Inferior parietal cortex (tissue), 1 donor: ENCODE results near the gene ALG1.

ENCODE experiments used
- DNase-seq: peaks from one replicate; pipeline ENCODE4 v3.0.0-alpha.2; 2016; ENCODE audit errors: extremely low spot score

Gene ALG1, protein sequence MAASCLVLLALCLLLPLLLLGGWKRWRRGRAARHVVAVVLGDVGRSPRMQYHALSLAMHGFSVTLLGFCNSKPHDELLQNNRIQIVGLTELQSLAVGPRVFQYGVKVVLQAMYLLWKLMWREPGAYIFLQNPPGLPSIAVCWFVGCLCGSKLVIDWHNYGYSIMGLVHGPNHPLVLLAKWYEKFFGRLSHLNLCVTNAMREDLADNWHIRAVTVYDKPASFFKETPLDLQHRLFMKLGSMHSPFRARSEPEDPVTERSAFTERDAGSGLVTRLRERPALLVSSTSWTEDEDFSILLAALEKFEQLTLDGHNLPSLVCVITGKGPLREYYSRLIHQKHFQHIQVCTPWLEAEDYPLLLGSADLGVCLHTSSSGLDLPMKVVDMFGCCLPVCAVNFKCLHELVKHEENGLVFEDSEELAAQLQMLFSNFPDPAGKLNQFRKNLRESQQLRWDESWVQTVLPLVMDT

DNA sequence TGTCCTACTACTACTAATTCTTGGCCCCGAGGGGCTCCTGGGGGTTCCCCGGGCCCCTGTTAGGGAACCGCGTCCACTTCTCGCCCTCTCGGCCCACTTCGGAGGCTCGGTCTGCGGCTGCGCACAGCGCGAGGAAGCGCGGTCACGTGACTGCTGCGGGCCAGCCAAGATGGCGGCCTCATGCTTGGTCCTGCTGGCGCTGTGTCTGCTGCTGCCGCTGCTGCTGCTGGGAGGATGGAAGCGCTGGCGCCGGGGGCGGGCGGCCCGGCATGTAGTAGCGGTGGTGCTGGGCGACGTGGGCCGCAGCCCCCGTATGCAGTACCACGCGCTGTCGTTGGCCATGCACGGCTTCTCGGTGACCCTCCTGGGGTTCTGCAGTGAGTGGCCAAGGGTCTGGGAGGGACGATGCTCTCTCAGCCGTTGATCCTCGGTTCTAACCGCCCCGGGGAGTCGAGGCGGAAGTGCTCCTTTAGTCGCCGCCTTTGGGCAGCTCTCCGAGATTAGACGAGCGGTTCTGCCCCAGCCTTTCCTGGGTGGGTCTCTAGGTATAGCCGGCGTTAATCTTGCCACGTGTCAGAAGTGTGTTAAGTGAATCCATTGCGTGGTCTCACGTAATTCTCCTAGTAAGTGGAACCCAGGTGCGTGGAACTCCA is at the start of gene ALG1:
ALG1 (plus strand) TSS at position 163 of the 653 bp plus-strand sequence; CDS start at position 170, 7 bp downstream.
- peak; percentile 92 for DNase-seq

DNA sequence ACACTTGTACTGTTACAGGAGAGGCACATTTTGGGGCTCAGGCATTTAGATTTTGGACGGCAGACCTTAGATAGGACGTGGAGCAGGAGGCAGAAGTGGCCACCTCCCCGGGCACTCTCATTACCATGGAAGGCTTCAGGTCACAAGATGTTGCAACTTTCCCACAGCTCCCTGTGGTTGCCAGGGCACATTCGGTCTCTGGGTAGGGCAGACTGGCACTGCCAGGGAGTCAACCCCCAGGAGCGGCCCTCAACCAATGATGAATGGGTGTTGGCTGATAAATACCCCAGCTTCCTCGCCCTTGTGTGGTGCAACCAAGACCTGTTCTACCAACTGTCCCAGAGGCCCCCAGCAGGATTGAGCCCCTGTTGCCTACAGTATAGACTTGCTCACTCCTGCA is 49.1 kb upstream of the ALG1 start:
- DNase-seq: no peak

DNA sequence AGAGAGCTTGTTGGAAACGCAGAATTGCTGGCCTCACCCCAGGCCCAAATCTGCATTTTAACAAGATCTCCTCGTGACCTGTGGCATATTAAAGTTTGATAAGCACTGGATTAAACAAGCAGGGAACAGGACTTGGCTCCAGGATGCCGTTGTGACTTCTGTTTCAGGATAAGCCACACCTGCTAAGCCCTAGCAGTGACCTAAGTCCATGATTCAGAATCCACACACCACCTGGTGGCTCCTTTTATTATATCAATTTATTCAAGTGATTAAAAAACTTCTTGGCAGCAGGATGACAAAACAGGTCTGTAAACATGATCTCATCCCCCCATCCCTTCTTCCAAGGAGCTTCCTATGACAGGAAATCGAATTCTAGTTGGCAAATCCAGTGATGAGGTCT is 47.0 kb upstream of the ALG1 start:
- no peak for DNase-seq

- DNase-seq: peak; percentile 73
These were observed 46.4 kb upstream of the ALG1 start for GRCh38 chr16:5025171-5025632.

DNA sequence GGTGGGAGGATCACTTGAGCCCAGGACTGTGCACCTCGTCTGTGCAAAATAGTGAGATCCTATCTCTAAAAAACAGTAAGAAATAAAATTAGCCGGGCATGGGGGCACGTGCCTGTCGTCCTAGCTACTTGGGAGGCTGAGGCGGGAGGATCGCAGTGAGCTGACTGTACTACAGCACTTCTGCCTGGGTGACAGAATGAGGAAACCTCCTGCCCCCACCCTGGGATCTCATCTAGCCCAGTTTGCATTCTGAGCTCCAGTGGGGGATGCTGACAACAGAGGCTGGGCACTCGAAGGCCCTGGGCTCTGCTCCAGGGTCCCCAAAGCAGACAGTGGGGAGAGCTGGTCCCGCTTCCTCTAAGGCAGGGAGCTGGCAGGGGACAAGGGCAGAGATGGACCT is 45.0 kb upstream of the ALG1 start:
- DNase-seq: no peak

DNA sequence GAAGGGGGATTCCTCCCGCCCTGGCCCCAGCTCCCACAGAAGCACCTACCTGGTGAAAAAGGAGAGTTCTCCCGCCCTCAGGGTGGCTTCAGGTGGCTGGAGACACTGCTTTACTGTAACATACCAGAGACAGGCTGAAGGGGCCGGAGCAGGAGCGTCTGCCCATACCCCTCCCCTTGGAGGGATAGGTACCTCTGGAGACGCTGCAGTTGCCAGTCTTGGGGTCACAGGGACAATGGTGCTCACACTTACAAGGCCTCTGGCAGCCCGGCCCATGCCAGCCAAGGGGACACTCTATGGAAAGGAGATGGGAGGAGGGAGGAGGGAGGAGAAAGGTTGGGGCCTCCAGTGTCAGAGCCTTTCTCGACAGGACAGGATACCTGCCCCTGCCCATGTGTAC is 44.6 kb upstream of the ALG1 start:
- no peak for DNase-seq

DNA sequence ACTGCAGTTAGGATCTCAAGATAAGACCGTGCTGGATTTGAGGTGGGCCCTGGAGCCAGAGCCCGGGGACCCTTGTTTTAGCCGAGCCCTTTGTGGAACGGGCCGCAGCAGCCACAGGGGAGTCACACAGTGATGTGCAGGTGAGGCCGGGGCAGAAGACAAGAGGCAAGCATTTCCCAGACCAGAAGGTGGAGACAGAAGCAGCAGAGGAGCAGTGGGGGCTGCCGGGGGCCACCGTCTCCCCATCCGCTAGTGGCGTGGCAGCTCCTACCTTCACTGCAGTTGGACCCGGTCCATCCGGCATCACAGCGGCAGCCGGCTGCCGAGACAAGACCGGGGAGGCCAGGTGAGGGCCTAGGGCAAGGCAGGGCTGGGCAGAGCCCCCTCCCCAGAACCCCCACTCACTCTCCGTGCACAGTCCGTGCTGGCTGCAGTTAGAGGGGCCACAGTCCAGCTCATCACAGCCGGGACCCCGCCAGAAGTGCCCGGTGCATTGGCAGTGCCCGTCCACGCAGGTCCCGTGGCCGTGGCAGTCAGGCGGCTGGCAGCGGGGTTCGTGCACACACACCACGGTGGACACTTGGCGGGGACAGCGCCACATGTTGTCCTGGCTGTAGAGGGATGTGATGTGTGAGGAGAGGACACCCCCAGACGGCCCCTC is 43.9 kb upstream of the ALG1 start:
- no peak for DNase-seq

- no peak for DNase-seq
These were observed 42.6 kb upstream of the ALG1 start for GRCh38 chr16:5028950-5029475.

DNA sequence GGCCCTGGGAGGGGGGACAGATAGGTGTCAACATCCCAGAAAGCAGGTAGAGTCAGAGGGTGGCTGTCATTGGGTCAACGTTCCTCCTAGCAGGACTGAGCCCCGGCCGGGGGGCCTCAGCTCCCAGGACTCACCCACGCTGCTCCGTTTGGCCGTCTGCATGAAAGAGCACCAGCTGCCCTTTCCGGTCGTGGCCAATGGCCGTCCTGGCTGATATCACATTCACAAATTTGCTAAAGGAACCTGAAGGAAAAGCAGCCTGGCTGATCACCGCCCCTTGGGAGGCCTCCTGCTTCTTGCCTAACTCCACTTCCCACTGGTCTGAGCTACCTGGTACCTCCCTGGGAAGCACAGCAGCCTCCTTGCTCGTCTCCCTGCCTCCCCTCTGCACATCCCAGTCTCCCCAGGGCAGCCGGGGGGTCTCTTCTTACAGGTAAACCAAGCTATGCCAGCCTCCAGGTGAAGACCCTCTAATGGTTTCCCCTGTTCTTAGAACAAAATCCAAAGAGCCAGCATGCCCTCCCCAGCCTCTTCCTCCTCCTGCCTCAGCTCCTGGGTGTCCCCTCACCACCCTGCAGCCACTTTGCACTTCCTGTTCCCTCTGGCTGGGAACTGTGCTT is 41.3 kb upstream of the ALG1 start:
- DNase-seq: no peak

- DNase-seq: no peak
These were observed 40.0 kb upstream of the ALG1 start for GRCh38 chr16:5031601-5032000.

DNA sequence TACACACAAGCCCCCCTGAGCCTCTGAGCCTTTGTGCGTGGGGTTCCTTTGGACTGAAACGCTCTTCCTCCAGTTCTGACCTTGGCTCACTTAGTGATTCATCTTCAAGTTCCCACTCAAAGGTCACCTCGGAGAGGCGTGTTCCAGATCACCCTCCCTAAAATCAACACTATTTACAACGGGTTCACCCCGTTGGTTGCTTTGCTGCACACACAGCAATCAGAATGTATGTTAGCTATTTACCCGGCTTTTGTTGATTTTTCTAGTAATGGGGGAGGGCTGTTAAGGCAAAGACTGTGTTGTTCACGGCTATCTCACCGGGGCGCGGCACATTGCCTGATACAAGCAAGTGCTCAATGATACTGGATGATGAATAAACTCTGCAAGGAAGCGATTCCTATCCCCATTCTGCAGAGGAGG is 38.9 kb upstream of the ALG1 start:
- no peak for DNase-seq

- DNase-seq: peak; percentile 89
These were observed 38.1 kb upstream of the ALG1 start, which contains the start of gene NAGPA for GRCh38 chr16:5033256-5034166. TSS of gene NAGPA (minus strand) at chr16:5033935. CDS start at chr16:5033914, 21 bp downstream.

- no peak for DNase-seq
These were observed 37.5 kb upstream of the ALG1 start for GRCh38 chr16:5034167-5034523.

DNA sequence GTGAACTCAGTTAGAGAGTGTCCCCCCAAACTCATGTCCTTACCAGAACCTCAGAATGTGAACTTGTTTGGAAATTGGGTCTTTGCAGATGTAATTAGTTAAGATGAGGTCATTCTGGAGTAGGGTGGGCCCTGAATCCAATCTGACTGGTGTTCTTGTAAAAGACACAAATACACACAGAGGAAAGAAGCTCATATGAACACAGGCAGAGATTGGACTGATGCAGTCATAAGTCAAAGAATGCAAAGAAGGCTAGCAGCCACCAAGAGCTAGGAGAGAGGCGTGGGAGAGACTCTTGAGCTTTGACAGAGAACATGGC is 35.8 kb upstream of the ALG1 start:
- no peak for DNase-seq

- peak; percentile 74 for DNase-seq
These were observed 35.2 kb upstream of the ALG1 start for GRCh38 chr16:5036228-5037156.

- DNase-seq: no peak
These were observed 31.2 kb upstream of the ALG1 start for GRCh38 chr16:5040451-5040850.

DNA sequence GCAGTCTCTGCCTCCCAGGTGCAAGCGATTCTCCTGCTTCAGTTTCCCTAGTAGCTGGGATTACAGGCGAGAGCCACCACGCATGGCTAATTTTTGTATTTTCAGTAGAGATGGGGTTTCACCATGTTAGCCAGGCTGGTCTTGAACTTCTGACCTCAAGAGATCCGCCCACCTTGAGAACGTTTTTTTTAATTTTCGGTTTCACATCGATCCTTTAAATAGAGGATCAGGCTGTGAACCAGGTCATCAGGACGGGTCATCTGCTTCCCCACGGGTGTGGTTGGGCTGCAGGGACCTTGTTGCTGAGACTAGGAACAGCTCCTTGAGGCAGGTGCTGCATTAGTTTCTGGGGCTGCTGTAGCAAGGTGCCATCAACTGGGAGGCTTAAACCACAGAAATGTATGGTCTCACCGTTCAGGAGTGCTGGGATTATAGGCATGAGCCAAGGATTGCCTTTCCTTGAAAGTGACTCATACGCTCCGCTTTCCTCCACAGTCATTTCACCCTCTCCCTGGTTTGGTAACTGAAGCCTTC is 30.0 kb upstream of the ALG1 start:
- no peak for DNase-seq

GRCh38 chr16:5042574-5043171 is 29.0 kb upstream of the ALG1 start:
- DNase-seq: no peak

DNA sequence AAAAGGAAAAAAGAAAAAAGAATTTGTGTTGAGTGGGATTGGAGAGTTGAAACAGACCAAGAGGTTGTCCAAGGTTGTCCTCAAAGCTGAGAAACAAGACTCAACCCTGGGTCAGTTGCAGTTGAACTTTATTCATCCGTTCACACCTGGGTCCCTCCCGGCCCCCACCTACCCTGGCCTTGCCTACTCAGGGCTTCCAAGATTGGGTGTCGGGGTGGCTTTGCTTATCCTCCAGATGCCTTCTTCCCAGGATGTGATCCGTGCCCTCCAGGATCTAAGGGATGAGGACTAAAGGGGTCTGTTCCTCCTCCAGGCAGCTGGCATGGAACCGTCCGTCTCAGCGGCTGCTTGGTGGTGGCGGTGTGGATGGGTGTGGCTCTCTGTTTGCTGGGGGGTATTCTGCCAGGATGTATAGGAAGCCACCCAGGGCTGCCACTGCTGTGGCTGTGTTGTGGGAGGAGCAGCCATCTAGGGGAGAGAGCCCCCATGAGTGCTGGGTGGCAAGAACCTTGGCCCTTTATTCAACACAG is 27.6 kb upstream of the ALG1 start:
- no peak for DNase-seq
